ENCODE measurements around the gene MAFB.

DNA sequence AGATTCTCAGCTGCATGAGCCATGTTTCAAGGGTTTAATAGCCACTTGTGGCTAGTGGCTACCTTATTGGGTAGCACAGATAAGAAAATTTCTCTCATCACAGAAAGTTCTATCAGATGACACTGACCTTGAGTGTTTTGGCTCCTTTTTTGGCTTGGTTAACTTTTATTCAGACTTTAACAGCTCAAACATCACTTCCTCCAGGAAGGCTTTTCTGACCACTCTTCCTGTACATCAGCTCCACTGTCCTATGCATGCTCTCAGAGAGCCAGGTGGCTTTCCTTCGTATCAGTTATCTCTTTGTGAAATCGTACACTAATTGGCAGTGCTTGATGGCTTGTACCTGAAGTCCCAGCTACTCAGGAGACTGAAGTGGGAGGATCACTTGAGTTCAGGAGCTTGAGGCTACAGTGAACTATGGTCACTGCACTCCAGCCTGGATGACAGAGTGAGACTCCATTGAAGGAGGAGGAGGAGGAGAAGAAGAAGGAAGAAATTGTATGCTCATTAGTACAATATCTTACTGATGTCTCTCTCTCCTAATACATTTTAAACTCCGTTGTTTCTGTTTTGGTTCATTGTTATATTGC is 10.7 kb downstream of the MAFB start:
- TF ChIP-seq CTCF (optimal IDR thresholded peaks at IDR 0.05 in 1 of 3, IDR thresholded peaks at IDR 0.05 in 1 of 3, conservative IDR thresholded peaks at IDR 0.05 in 1 of 3; ENCODE audit: extremely low read depth in 1 of 3, insufficient read depth in 2 of 3, low read length in 3 of 3), result no peak
- TF ChIP-seq EZH2 (IDR thresholded peaks at IDR 0.05; ENCODE audit: low read length), result no peak
